AG04449 (cell line): Measurements from ENCODE around the gene AOPEP.

Experiments
- CTCF ChIA-PET: fragments of 350-600 bp; formaldehyde crosslinking; extraction: SDS; loops from one replicate; lab custom pipeline; 2021; ENCODE audit warnings: antibody characterized with exemption; lab: Yijun Ruan, JAX
- POLR2A ChIA-PET: fragments of 400-600, 350-600 bp; formaldehyde crosslinking; extraction: SDS; loops from one replicate; lab custom pipeline; 2020; ENCODE audit warnings: antibody characterized with exemption, inconsistent platforms; lab: Yijun Ruan, JAX
- DNase-seq: peaks from one replicate; pipeline ENCODE4 v3.0.0-alpha.2; 2010; ENCODE audit warnings: low read depth, low spot score
- H3K4me3 ChIP-seq: 2 replicates; pipeline ENCODE4 v1.5.1; 2011; ENCODE audit warnings: low read depth, mild to moderate bottlenecking, control low read depth, low read length
- CTCF ChIP-seq: IDR thresholded peaks from one replicate; pipeline ENCODE4 v1.5.1; 2011; ENCODE audit warnings: mild to moderate bottlenecking, moderate library complexity, low read length, control low read depth, inconsistent platforms; ENCODE audit not compliant: insufficient read depth; ENCODE audit errors: missing control alignments

The AOPEP gene

GRCh38 chr9:94740145-94740840, 13.8 kb downstream of the AOPEP start:
- H3K4me3 ChIP-seq, result no peak overlapping the region
- DNase-seq, result no peak
- TF ChIP-seq CTCF, result no peak
- CTCF ChIA-PET, result interaction anchor here (0.9 to 1.5 kb wide), 3 partner anchors 11 to 388 kb away, joined by 3 to 5 read pairs (median 3); no protein-coding TSS in a partner anchor
- POLR2A ChIA-PET, result no interaction called here

DNA sequence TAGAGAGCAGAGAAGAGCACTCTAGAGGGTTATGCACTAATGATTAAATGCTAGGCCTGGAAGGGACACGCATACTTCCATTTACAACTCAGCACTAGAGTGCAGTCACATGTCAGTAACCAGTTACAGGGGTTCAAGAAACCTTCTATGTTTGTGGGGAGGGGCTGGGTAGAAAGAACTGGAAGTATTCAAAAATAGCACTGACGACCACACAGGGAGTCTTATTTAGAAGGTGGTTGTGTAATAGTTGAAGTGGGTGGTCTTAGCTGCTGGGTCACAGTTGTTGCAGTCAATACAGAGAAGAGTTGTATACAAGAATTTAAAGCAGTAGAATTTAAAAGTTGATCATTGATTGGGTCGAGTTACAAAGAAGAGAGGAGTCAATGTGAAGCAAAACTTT, 15.4 kb downstream of the AOPEP start:
- TF ChIP-seq CTCF, result no peak
- no peak for DNase-seq
- H3K4me3 ChIP-seq, result no peak overlapping the region
- ChIA-PET POLR2A (no interaction called here), CTCF (no interaction called here)

GRCh38 chr9:94743035-94743954, 16.8 kb downstream of the AOPEP start:
- TF ChIP-seq CTCF, result no peak
- no peak for DNase-seq
- POLR2A ChIA-PET, result no interaction called here
- no peak overlapping the region for H3K4me3 ChIP-seq
- CTCF ChIA-PET, result interaction anchor here (0.7 kb wide), 1 partner anchor 282 kb away, joined by 3 read pairs; no protein-coding TSS in a partner anchor

DNA sequence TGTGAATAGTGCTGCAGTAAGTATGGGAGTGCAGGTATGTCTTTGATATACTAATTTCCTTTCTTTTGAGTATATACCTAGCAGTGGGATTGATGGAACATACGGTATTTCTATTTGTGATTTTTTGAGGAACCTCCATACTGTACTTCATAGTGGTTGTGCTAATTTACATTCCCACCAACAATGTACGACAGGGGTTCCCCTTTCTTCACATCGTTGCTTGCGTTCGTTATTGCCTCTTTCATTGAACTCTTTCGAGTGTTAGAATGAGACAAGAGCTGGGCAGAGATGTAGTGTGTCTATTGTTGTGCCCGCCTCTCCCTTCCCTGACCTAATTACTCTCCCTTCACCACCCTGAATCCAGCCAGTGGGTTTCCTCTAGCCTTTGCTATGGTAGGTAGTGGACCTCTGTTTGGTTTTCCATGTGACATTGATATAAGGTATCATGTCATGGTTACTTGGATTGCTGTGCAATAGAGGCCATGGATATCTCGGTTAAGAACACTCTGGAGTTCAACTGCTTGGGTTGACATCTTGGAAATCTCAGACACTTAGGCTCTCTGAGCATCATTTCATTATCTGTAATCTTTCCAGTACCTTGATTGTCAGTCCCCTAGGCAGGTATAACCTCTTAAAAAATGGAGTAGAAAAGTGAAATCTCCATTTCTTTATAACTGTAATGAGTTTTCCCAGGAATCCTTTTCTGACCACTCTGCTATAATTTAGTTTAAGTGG, 19.5 kb downstream of the AOPEP start:
- ChIA-PET CTCF (no interaction called here), POLR2A (no interaction called here)
- no peak for TF ChIP-seq CTCF
- no peak for DNase-seq
- no peak overlapping the region for H3K4me3 ChIP-seq

DNA sequence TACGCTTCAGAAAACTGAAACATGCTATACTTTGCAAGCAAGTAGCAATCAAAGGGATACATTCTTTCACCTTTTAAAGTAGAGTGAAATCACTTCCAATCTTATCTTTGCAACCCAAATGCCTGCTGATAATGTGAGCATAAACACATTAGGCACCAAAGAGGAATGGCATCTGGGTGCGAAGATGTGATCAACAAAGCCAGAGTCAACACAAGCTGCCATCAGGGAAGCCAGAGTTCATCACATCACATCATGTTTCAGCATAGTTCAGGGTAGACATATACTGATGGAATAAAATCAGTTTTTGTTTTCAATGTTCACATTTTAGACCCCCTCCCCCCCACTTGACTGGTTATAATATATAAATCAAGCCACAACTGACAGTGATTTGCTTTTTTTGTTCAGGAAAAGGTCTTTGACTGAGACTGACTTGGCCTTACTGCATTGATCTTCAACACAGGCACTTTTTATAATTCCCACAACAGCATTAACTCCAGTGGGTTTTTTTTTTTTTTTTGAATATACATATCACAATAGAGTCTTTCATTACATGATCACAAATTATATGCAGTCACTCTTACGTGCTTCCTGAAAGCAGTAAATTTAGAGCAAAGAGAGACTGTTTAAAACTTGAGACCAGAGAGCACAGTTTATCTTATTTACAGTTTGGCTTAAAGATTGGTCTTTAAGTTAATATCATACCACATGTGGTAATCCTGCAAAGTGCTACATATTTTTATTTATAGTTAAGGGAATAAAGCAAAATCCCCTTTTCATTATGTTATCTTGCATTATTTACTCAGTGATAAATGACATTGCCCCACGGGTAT, 20.3 kb downstream of the AOPEP start:
- ChIA-PET CTCF (no interaction called here), POLR2A (no interaction called here)
- no peak overlapping the region for H3K4me3 ChIP-seq
- DNase-seq, result no peak
- TF ChIP-seq CTCF, result no peak
